ENCODE results near the gene WDR33. TPM values are rescaled to one million over a fixed set of nuclear protein-coding genes. Genes with fewer than 3 reads are reported as not detected.

Gene WDR33
- total and polyA plus RNA-seq, 2 of the 13 experiments (the other 11 are each of a cell fraction or from before 2014, with no cell fraction given) = 54.9 to 78.2 TPM

GRCh38 chr2:127859712-127860085, 48.7 kb upstream of the WDR33 start (continued):
- TF ChIP-seq RXRB (CRISPR knock-in tag; IDR thresholded peaks at IDR 0.05; ENCODE audit: borderline replicate concordance) (no peak), CTCF (CRISPR knock-in tag; IDR thresholded peaks at IDR 0.05) (0 out of 2 replicates have a peak, but pooled peaks have one; percentile 5), SNAI1 (CRISPR knock-in tag; IDR thresholded peaks at IDR 0.05; ENCODE audit: borderline replicate concordance) (0 out of 2 replicates have a peak, but pooled peaks have one; percentile 11), KDM5B (CRISPR knock-in tag; IDR thresholded peaks at IDR 0.05; ENCODE audit: borderline replicate concordance) (0 out of 2 replicates have a peak, but pooled peaks have one; percentile 24), ATF7 (IDR thresholded peaks at IDR 0.05) (no peak), ATF7 (CRISPR knock-in tag; IDR thresholded peaks at IDR 0.05) (no peak), RXRA (CRISPR knock-in tag; IDR thresholded peaks at IDR 0.05) (peak; percentile 40; the same call in 1 of the 2 replicates), SIN3A (IDR thresholded peaks at IDR 0.05; ENCODE audit: borderline replicate concordance, low read depth, low read length) (peak; percentile 16; the same call in 1 of the 2 replicates), SALL1 (CRISPR knock-in tag; IDR thresholded peaks at IDR 0.05) (0 out of 2 replicates have a peak, but pooled peaks have one; percentile 24), ZNF614 (CRISPR knock-in tag; IDR thresholded peaks at IDR 0.05; ENCODE audit: borderline replicate concordance) (0 out of 2 replicates have a peak, but pooled peaks have one; percentile 33), HNF1B (CRISPR knock-in tag; IDR thresholded peaks at IDR 0.05) (0 out of 2 replicates have a peak, but pooled peaks have one; percentile 41), THYN1 (CRISPR knock-in tag; IDR thresholded peaks at IDR 0.05; ENCODE audit: borderline replicate concordance, low read depth) (no peak), ZNF687 (CRISPR knock-in tag; IDR thresholded peaks at IDR 0.05) (peak; percentile 53), SIX1 (CRISPR knock-in tag; IDR thresholded peaks at IDR 0.05; ENCODE audit: borderline replicate concordance) (no peak), DR1 (CRISPR knock-in tag; IDR thresholded peaks at IDR 0.05) (no peak), MAX (IDR thresholded peaks at IDR 0.05) (peak; percentile 56; the same call in 1 of the 2 replicates), SAP130 (CRISPR knock-in tag; IDR thresholded peaks at IDR 0.05; ENCODE audit: low read depth) (peak; percentile 64), ZC3H13 (CRISPR knock-in tag; IDR thresholded peaks at IDR 0.05) (no peak), ZNF160 (CRISPR knock-in tag; IDR thresholded peaks at IDR 0.05) (0 out of 2 replicates have a peak, but pooled peaks have one; percentile 22), REL (CRISPR knock-in tag; conservative IDR thresholded peaks at IDR 0.05) (no peak), BHLHE40 (IDR thresholded peaks at IDR 0.05; ENCODE audit: low read length) (peak; percentile 86), ZNF841 (CRISPR knock-in tag; IDR thresholded peaks at IDR 0.05; ENCODE audit: borderline replicate concordance) (no peak)
